HepG2 (cell line): ENCODE data around the gene NUBP2. TPM values are rescaled to one million over a fixed set of nuclear protein-coding genes. Genes with fewer than 3 reads are reported as not detected.

ENCODE experiments used
- CENPX ChIP-seq: sonication (generic); formaldehyde crosslinking; IDR thresholded peaks from 2 replicates; pipeline ENCODE4 v1.9.0; 2021; ENCODE audit warnings: mild to moderate bottlenecking, missing genetic modification reagents, moderate library complexity
- HCFC1 ChIP-seq: fragments of 150-350 bp; IDR thresholded peaks from 2 replicates; pipeline ENCODE4 v1.6.1; 2014; ENCODE audit warnings: low read depth, low read length
- HNF4G ChIP-seq, 2 experiments: sonication (generic) in 1 of 2; formaldehyde crosslinking in 1 of 2; IDR thresholded peaks; 2 replicates each; pipeline versions ENCODE4 v1.4.0 to v1.6.1; 2011 to 2020; ENCODE audit warnings: borderline replicate concordance in 2 of 2, low read depth in 2 of 2, mild to moderate bottlenecking in 2 of 2, low read length in 1 of 2, missing genetic modification reagents in 1 of 2, moderate library complexity in 1 of 2
- NFYC ChIP-seq: IDR thresholded peaks from 2 replicates; pipeline ENCODE4 v1.6.1; 2016; ENCODE audit warnings: missing genetic modification reagents, missing compliant biosample characterization
- RXRB ChIP-seq: IDR thresholded peaks from 2 replicates; pipeline ENCODE4 v1.6.1; 2016; ENCODE audit warnings: borderline replicate concordance, missing genetic modification reagents, missing compliant biosample characterization
- SNAI1 ChIP-seq: sonication (generic); formaldehyde crosslinking; IDR thresholded peaks from 2 replicates; pipeline ENCODE4 v1.5.0; 2020; ENCODE audit warnings: mild to moderate bottlenecking, missing genetic modification reagents, borderline replicate concordance
- polyA plus RNA-seq, 8 experiments: library from polyadenylated mRNA; depleted of rRNA in 3 of 8; stranded (reverse) in 7 of 8; unstranded in 1 of 8; fragments of >200 nt; fragmentation: Illumina TruSeq in 4 of 8; extraction: Trizol in 4 of 8; gene quantifications; 2 replicates each; pipeline versions ENCODE4 v1.2.1 to v1.2.3, GENCODE V29; 2011 to 2016; ENCODE audit warnings: low read depth in 4 of 8, missing spikeins in 1 of 8, mixed read lengths in 1 of 8; ENCODE audit not compliant: insufficient read depth in 1 of 8
- total RNA-seq, 5 experiments: library from RNA; depleted of rRNA; stranded (reverse); fragments of >200 nt; fragmentation: Illumina TruSeq; extraction: Trizol; gene quantifications; 2 replicates each; pipeline ENCODE4 v1.2.3, GENCODE V29; 2016; ENCODE audit warnings: low read depth in 1 of 5
- TF ChIP-seq, protein P1 (sequence below): sonication (generic); formaldehyde crosslinking; IDR thresholded peaks from 2 replicates; pipeline ENCODE4 v1.4.0; 2020; ENCODE audit warnings: mild to moderate bottlenecking, missing genetic modification reagents
- TF ChIP-seq, protein P2 (sequence below): fragments of 450-650 bp; IDR thresholded peaks from 2 replicates; pipeline ENCODE4 v1.6.1; 2016
- TF ChIP-seq, protein P3 (sequence below): sonication (generic); formaldehyde crosslinking; IDR thresholded peaks from 2 replicates; pipeline ENCODE4 v1.4.0; 2020; ENCODE audit warnings: missing genetic modification reagents, borderline replicate concordance
- TF ChIP-seq, protein P4 (sequence below): IDR thresholded peaks from 2 replicates; pipeline ENCODE4 v1.6.1; 2016; ENCODE audit warnings: missing biosample characterization, missing genetic modification reagents, low read depth
- TF ChIP-seq, protein P5 (sequence below): sonication (generic); formaldehyde crosslinking; IDR thresholded peaks from 2 replicates; pipeline ENCODE4 v1.5.1; 2020; ENCODE audit warnings: mild to moderate bottlenecking, missing genetic modification reagents

NUBP2 gene
- total and polyA plus RNA-seq, 2 of the 13 experiments (the other 11 are each of a cell fraction or from before 2014, with no cell fraction given): 25.7 to 61.5 TPM

DNA sequence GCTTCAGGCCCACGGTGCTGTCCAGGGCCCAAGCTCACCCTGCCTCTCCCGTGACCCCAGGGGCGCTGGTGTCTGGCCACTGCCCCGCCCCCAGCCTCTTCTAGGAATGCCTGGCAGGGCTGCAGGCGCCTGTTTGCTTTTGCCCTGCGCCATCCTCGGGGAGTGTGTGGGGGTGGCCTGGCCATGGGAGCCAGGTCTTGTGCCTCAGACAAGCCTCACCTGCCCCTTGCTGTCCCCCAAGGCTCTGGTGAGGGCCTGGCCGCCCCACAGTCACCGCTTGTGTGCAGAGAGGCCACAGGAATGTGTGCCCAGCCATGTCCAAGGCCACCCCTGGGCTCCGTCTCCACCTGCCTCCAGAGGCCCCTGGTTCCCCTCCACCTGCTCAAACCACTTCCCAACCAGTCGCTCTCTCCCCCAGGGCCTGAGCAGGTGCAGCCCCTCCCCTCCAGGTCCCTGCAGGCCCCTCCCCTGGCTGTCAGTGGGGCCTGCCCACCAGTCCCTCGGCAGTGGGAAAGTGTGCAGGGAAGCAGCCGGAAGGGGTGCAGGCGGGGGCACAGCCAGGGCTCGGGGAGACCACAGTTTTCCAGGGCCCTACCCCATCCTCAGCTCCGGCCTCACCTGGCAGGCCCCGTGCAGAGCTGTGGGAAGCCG is 11.6 kb downstream of the NUBP2 start (continued):
- TF ChIP-seq, protein P1, sequence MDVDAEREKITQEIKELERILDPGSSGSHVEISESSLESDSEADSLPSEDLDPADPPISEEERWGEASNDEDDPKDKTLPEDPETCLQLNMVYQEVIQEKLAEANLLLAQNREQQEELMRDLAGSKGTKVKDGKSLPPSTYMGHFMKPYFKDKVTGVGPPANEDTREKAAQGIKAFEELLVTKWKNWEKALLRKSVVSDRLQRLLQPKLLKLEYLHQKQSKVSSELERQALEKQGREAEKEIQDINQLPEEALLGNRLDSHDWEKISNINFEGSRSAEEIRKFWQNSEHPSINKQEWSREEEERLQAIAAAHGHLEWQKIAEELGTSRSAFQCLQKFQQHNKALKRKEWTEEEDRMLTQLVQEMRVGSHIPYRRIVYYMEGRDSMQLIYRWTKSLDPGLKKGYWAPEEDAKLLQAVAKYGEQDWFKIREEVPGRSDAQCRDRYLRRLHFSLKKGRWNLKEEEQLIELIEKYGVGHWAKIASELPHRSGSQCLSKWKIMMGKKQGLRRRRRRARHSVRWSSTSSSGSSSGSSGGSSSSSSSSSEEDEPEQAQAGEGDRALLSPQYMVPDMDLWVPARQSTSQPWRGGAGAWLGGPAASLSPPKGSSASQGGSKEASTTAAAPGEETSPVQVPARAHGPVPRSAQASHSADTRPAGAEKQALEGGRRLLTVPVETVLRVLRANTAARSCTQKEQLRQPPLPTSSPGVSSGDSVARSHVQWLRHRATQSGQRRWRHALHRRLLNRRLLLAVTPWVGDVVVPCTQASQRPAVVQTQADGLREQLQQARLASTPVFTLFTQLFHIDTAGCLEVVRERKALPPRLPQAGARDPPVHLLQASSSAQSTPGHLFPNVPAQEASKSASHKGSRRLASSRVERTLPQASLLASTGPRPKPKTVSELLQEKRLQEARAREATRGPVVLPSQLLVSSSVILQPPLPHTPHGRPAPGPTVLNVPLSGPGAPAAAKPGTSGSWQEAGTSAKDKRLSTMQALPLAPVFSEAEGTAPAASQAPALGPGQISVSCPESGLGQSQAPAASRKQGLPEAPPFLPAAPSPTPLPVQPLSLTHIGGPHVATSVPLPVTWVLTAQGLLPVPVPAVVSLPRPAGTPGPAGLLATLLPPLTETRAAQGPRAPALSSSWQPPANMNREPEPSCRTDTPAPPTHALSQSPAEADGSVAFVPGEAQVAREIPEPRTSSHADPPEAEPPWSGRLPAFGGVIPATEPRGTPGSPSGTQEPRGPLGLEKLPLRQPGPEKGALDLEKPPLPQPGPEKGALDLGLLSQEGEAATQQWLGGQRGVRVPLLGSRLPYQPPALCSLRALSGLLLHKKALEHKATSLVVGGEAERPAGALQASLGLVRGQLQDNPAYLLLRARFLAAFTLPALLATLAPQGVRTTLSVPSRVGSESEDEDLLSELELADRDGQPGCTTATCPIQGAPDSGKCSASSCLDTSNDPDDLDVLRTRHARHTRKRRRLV (CRISPR knock-in tag): no peak
- TF ChIP-seq HCFC1 (0 out of 2 replicates have a peak, but pooled peaks have one; percentile 6), CENPX (CRISPR knock-in tag) (no peak), SNAI1 (CRISPR knock-in tag) (0 out of 2 replicates have a peak, but pooled peaks have one; percentile 34), RXRB (peak; percentile 43; the same call in 1 of the 2 replicates), HNF4G (IDR thresholded peaks at IDR 0.05; ENCODE audit: borderline replicate concordance, low read depth, low read length) (no peak), HNF4G (CRISPR knock-in tag; IDR thresholded peaks at IDR 0.05; ENCODE audit: borderline replicate concordance, low read depth) (no peak), NFYC (CRISPR knock-in tag) (no peak)
- TF ChIP-seq, protein P2, sequence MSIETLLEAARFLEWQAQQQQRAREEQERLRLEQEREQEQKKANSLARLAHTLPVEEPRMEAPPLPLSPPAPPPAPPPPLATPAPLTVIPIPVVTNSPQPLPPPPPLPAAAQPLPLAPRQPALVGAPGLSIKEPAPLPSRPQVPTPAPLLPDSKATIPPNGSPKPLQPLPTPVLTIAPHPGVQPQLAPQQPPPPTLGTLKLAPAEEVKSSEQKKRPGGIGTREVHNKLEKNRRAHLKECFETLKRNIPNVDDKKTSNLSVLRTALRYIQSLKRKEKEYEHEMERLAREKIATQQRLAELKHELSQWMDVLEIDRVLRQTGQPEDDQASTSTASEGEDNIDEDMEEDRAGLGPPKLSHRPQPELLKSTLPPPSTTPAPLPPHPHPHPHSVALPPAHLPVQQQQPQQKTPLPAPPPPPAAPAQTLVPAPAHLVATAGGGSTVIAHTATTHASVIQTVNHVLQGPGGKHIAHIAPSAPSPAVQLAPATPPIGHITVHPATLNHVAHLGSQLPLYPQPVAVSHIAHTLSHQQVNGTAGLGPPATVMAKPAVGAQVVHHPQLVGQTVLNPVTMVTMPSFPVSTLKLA: 0 out of 2 replicates have a peak, but pooled peaks have one; percentile 15
- TF ChIP-seq, protein P3, sequence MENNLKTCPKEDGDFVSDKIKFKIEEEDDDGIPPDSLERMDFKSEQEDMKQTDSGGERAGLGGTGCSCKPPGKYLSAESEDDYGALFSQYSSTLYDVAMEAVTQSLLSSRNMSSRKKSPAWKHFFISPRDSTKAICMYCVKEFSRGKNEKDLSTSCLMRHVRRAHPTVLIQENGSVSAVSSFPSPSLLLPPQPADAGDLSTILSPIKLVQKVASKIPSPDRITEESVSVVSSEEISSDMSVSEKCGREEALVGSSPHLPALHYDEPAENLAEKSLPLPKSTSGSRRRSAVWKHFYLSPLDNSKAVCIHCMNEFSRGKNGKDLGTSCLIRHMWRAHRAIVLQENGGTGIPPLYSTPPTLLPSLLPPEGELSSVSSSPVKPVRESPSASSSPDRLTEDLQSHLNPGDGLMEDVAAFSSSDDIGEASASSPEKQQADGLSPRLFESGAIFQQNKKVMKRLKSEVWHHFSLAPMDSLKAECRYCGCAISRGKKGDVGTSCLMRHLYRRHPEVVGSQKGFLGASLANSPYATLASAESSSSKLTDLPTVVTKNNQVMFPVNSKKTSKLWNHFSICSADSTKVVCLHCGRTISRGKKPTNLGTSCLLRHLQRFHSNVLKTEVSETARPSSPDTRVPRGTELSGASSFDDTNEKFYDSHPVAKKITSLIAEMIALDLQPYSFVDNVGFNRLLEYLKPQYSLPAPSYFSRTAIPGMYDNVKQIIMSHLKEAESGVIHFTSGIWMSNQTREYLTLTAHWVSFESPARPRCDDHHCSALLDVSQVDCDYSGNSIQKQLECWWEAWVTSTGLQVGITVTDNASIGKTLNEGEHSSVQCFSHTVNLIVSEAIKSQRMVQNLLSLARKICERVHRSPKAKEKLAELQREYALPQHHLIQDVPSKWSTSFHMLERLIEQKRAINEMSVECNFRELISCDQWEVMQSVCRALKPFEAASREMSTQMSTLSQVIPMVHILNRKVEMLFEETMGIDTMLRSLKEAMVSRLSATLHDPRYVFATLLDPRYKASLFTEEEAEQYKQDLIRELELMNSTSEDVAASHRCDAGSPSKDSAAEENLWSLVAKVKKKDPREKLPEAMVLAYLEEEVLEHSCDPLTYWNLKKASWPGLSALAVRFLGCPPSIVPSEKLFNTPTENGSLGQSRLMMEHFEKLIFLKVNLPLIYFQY (CRISPR knock-in tag): no peak
- TF ChIP-seq, protein P4, sequence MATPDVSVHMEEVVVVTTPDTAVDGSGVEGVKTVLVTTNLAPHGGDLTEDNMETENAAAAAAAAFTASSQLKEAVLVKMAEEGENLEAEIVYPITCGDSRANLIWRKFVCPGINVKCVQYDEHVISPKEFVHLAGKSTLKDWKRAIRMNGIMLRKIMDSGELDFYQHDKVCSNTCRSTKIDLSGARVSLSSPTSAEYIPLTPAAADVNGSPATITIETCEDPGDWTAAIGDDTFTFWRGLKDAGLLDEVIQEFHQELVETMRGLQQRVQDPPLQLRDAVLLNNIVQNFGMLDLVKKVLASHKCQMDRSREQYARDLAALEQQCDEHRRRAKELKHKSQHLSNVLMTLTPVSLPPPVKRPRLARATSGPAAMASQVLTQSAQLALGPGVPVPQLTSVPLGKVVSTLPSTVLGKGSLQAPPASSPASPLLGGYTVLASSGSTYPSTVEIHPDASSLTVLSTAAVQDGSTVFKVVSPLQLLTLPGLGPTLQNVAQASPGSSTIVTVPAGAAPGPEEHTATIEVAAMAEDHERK (CRISPR knock-in tag): no peak
- TF ChIP-seq, protein P5, sequence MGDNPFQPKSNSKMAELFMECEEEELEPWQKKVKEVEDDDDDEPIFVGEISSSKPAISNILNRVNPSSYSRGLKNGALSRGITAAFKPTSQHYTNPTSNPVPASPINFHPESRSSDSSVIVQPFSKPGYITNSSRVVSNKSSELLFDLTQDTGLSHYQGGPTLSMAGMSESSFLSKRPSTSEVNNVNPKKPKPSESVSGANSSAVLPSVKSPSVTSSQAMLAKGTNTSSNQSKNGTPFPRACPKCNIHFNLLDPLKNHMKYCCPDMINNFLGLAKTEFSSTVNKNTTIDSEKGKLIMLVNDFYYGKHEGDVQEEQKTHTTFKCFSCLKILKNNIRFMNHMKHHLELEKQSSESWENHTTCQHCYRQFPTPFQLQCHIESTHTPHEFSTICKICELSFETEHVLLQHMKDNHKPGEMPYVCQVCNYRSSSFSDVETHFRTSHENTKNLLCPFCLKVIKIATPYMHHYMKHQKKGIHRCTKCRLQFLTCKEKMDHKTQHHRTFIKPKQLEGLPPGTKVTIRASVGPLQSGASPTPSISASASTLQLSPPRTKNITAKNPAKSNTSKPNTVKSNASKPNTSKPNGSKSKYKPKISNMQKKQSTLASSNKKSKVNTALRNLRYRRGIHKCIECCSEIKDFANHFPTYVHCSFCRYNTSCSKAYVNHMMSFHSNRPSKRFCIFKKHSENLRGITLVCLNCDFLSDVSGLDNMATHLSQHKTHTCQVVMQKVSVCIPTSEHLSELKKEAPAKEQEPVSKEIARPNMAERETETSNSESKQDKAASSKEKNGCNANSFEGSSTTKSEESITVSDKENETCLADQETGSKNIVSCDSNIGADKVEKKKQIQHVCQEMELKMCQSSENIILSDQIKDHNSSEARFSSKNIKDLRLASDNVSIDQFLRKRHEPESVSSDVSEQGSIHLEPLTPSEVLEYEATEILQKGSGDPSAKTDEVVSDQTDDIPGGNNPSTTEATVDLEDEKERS (CRISPR knock-in tag): peak; percentile 33; the same call in 1 of the 2 replicates
